ENCODE measurements around the gene DNM2.
A peak's percentile ranks its signal among the peaks of the same experiment; 100 is the strongest.

The DNM2 gene

GRCh38 chr19:10858204-10858828 lies 140.4 kb downstream of the DNM2 start:
- Histone ChIP-seq H3K27ac (replicated peaks; ENCODE audit: low read length) (no peak overlapping the region), H3K9me3 (replicated peaks in 1 of 2; ENCODE audit: control insufficient read depth in 2 of 2, insufficient read depth in 1 of 2, low read depth in 1 of 2, low read length in 2 of 2) (no peaks in the 10 kb centered on the region), H3K27me3 (ENCODE audit: control insufficient read depth in 3 of 3, insufficient read depth in 3 of 3, low read depth in 1 of 3, low read length in 3 of 3) (no peaks in the 10 kb centered on the region), H2BK12ac (ENCODE audit: low read length) (no peak overlapping the region), H2AFZ (ENCODE audit: low read length) (no peak overlapping the region), H3K9ac (ENCODE audit: low read depth, low read length, poor library complexity) (no peak overlapping the region), H3K18ac (ENCODE audit: low read length) (no peak overlapping the region), H3K79me1 (ENCODE audit: low read depth, low read length) (no peaks in the 10 kb centered on the region), H2AK5ac (ENCODE audit: low read depth, low read length) (no peak overlapping the region), H4K91ac (ENCODE audit: low read depth, low read length, poor library complexity) (no peak overlapping the region), H3K4ac (ENCODE audit: low read length) (no peak overlapping the region), H3K4me3 (ENCODE audit: low read length in 2 of 2) (no peak overlapping the region), H3K4me1 (ENCODE audit: control insufficient read depth in 2 of 2, insufficient read depth in 1 of 2, low read depth in 1 of 2, low read length in 2 of 2) (peaks cover 0 to 7% of the 10 kb centered on the region in 2 donors), H2BK120ac (ENCODE audit: low read depth, low read length) (no peak overlapping the region), H2BK15ac (ENCODE audit: low read length) (no peak overlapping the region), H2BK5ac (ENCODE audit: low read length) (no peak overlapping the region), H4K8ac (ENCODE audit: low read depth, low read length) (no peak overlapping the region), H3K23ac (ENCODE audit: low read depth, low read length, poor library complexity) (no peak overlapping the region), H3K14ac (ENCODE audit: low read length) (no peak overlapping the region), H3K4me2 (ENCODE audit: insufficient read depth, low read length, poor library complexity, severe bottlenecking) (no peak overlapping the region), H3K36me3 (replicated peaks in 1 of 2; ENCODE audit: control insufficient read depth in 2 of 2, insufficient read depth in 2 of 2, low read length in 2 of 2) (no peaks in the 10 kb centered on the region)
- DNase-seq (ENCODE audit: low spot score) = no peak
- WGBS, 2 donors (ENCODE audit: extremely low coverage in 2 of 2, insufficient read length in 2 of 2, insufficient replicate concordance in 1 of 2) = no CpG with 5 or more reads among the region's 4 CpGs

- H3K9me3 ChIP-seq (replicated peaks in 1 of 2; ENCODE audit: control insufficient read depth in 2 of 2, insufficient read depth in 1 of 2, low read depth in 1 of 2, low read length in 2 of 2) = no peaks in the 10 kb centered on the region
- DNase-seq (ENCODE audit: low spot score) = no peak
- H3K79me1 ChIP-seq (ENCODE audit: low read depth, low read length) = no peaks in the 10 kb centered on the region
- no peak overlapping the region for H2BK5ac ChIP-seq (ENCODE audit: low read length)
- H3K4ac ChIP-seq (ENCODE audit: low read length) = no peak overlapping the region
- H3K9ac ChIP-seq (ENCODE audit: low read depth, low read length, poor library complexity) = no peak overlapping the region
- no peak overlapping the region for H4K8ac ChIP-seq (ENCODE audit: low read depth, low read length)
- WGBS, 2 donors (ENCODE audit: extremely low coverage in 2 of 2, insufficient read length in 2 of 2, insufficient replicate concordance in 1 of 2) = no CpG with 5 or more reads among the region's 7 CpGs
- H3K27ac ChIP-seq (replicated peaks; ENCODE audit: low read length) = no peak overlapping the region
- no peak overlapping the region for H4K91ac ChIP-seq (ENCODE audit: low read depth, low read length, poor library complexity)
- no peak overlapping the region for H3K4me2 ChIP-seq (ENCODE audit: insufficient read depth, low read length, poor library complexity, severe bottlenecking)
- H2BK12ac ChIP-seq (ENCODE audit: low read length) = no peak overlapping the region
- H3K4me3 ChIP-seq (ENCODE audit: low read length in 2 of 2) = no peak overlapping the region
- H3K14ac ChIP-seq (ENCODE audit: low read length) = no peak overlapping the region
- H3K27me3 ChIP-seq (ENCODE audit: control insufficient read depth in 3 of 3, insufficient read depth in 3 of 3, low read depth in 1 of 3, low read length in 3 of 3) = no peaks in the 10 kb centered on the region
- H2AFZ ChIP-seq (ENCODE audit: low read length) = no peak overlapping the region
- H2BK120ac ChIP-seq (ENCODE audit: low read depth, low read length) = no peak overlapping the region
- H3K23ac ChIP-seq (ENCODE audit: low read depth, low read length, poor library complexity) = no peak overlapping the region
- no peaks in the 10 kb centered on the region for H3K36me3 ChIP-seq (replicated peaks in 1 of 2; ENCODE audit: control insufficient read depth in 2 of 2, insufficient read depth in 2 of 2, low read length in 2 of 2)
- H3K18ac ChIP-seq (ENCODE audit: low read length) = no peak overlapping the region
- peaks cover 0 to 11% of the 10 kb centered on the region in 2 donors for H3K4me1 ChIP-seq (ENCODE audit: control insufficient read depth in 2 of 2, insufficient read depth in 1 of 2, low read depth in 1 of 2, low read length in 2 of 2)
- H2BK15ac ChIP-seq (ENCODE audit: low read length) = no peak overlapping the region
- H2AK5ac ChIP-seq (ENCODE audit: low read depth, low read length) = no peak overlapping the region
Observed at GRCh38 chr19:10861103-10861651, 143.3 kb downstream of the DNM2 start.

- Histone ChIP-seq H4K91ac (ENCODE audit: low read depth, low read length, poor library complexity) (no peak overlapping the region), H2AK5ac (ENCODE audit: low read depth, low read length) (no peak overlapping the region), H2BK12ac (ENCODE audit: low read length) (no peak overlapping the region), H3K9ac (ENCODE audit: low read depth, low read length, poor library complexity) (no peak overlapping the region), H3K9me3 (replicated peaks in 1 of 2; ENCODE audit: control insufficient read depth in 2 of 2, insufficient read depth in 1 of 2, low read depth in 1 of 2, low read length in 2 of 2) (no peaks in the 10 kb centered on the region), H3K4me2 (ENCODE audit: insufficient read depth, low read length, poor library complexity, severe bottlenecking) (no peak overlapping the region), H2BK5ac (ENCODE audit: low read length) (no peak overlapping the region), H2AFZ (ENCODE audit: low read length) (peak overlapping the region; percentile 87), H3K27me3 (ENCODE audit: control insufficient read depth in 3 of 3, insufficient read depth in 3 of 3, low read depth in 1 of 3, low read length in 3 of 3) (no peaks in the 10 kb centered on the region), H2BK15ac (ENCODE audit: low read length) (no peak overlapping the region), H3K27ac (replicated peaks; ENCODE audit: low read length) (no peak overlapping the region), H3K4ac (ENCODE audit: low read length) (no peak overlapping the region), H3K36me3 (replicated peaks in 1 of 2; ENCODE audit: control insufficient read depth in 2 of 2, insufficient read depth in 2 of 2, low read length in 2 of 2) (no peaks in the 10 kb centered on the region), H3K79me1 (ENCODE audit: low read depth, low read length) (no peaks in the 10 kb centered on the region), H2BK120ac (ENCODE audit: low read depth, low read length) (no peak overlapping the region), H3K23ac (ENCODE audit: low read depth, low read length, poor library complexity) (no peak overlapping the region), H3K14ac (ENCODE audit: low read length) (no peak overlapping the region), H3K18ac (ENCODE audit: low read length) (peak overlapping the region; percentile 9), H3K4me3 (ENCODE audit: low read length in 2 of 2) (no peak overlapping the region), H3K4me1 (ENCODE audit: control insufficient read depth in 2 of 2, insufficient read depth in 1 of 2, low read depth in 1 of 2, low read length in 2 of 2) (peaks cover 0 to 11% of the 10 kb centered on the region in 2 donors), H4K8ac (ENCODE audit: low read depth, low read length) (no peak overlapping the region)
- no peak for DNase-seq (ENCODE audit: low spot score)
- no CpG with 5 or more reads among the region's 6 CpGs for WGBS, 2 donors (ENCODE audit: extremely low coverage in 2 of 2, insufficient read length in 2 of 2, insufficient replicate concordance in 1 of 2)
Observed at GRCh38 chr19:10862561-10863106, 144.8 kb downstream of the DNM2 start.

GRCh38 chr19:10863107-10863717 lies 145.3 kb downstream of the DNM2 start:
- Histone ChIP-seq H2BK120ac (ENCODE audit: low read depth, low read length) (no peak overlapping the region), H3K23ac (ENCODE audit: low read depth, low read length, poor library complexity) (no peak overlapping the region), H2BK12ac (ENCODE audit: low read length) (no peak overlapping the region), H2AFZ (ENCODE audit: low read length) (peak overlapping the region; percentile 87), H4K8ac (ENCODE audit: low read depth, low read length) (no peak overlapping the region), H3K4me3 (ENCODE audit: low read length in 2 of 2) (no peak overlapping the region), H3K27ac (replicated peaks; ENCODE audit: low read length) (no peak overlapping the region), H3K4me1 (ENCODE audit: control insufficient read depth in 2 of 2, insufficient read depth in 1 of 2, low read depth in 1 of 2, low read length in 2 of 2) (peaks cover 0 to 11% of the 10 kb centered on the region in 2 donors), H4K91ac (ENCODE audit: low read depth, low read length, poor library complexity) (no peak overlapping the region), H2BK5ac (ENCODE audit: low read length) (no peak overlapping the region), H3K14ac (ENCODE audit: low read length) (no peak overlapping the region), H3K79me1 (ENCODE audit: low read depth, low read length) (no peaks in the 10 kb centered on the region), H2BK15ac (ENCODE audit: low read length) (no peak overlapping the region), H3K9me3 (replicated peaks in 1 of 2; ENCODE audit: control insufficient read depth in 2 of 2, insufficient read depth in 1 of 2, low read depth in 1 of 2, low read length in 2 of 2) (no peaks in the 10 kb centered on the region), H3K4ac (ENCODE audit: low read length) (no peak overlapping the region), H3K36me3 (replicated peaks in 1 of 2; ENCODE audit: control insufficient read depth in 2 of 2, insufficient read depth in 2 of 2, low read length in 2 of 2) (no peaks in the 10 kb centered on the region), H3K9ac (ENCODE audit: low read depth, low read length, poor library complexity) (no peak overlapping the region), H3K18ac (ENCODE audit: low read length) (peak overlapping the region; percentile 9), H3K27me3 (ENCODE audit: control insufficient read depth in 3 of 3, insufficient read depth in 3 of 3, low read depth in 1 of 3, low read length in 3 of 3) (no peaks in the 10 kb centered on the region), H3K4me2 (ENCODE audit: insufficient read depth, low read length, poor library complexity, severe bottlenecking) (no peak overlapping the region), H2AK5ac (ENCODE audit: low read depth, low read length) (no peak overlapping the region)
- no peak for DNase-seq (ENCODE audit: low spot score)
- WGBS, 2 donors (ENCODE audit: extremely low coverage in 2 of 2, insufficient read length in 2 of 2, insufficient replicate concordance in 1 of 2) = no CpG with 5 or more reads among the region's 18 CpGs

All from neuronal stem cell (in vitro differentiated cells).